Heart left ventricle (tissue), 16 donors: ENCODE results near the gene STK40. TPM values are rescaled to one million over a fixed set of nuclear protein-coding genes. Genes with fewer than 3 reads are reported as not detected.

Experiments
- ATAC-seq, 4 donors: fragments of 200-7000 bp; cut with Tn5 transposase; one replicate each; pipeline ENCODE4 v1.9.1; 2020 to 2022; ENCODE audit warnings: moderate library complexity in 4 of 4, mild to moderate bottlenecking in 3 of 4, moderate number of reproducible peaks in 1 of 4
- DNase-seq, 5 donors: peaks; one replicate each; pipeline ENCODE4 v3.0.0-alpha.2; 2020
- H3K27ac ChIP-seq, 12 donors: fragments of 200-600 bp; sonication (generic) in 4 of 12; one replicate each; pipeline versions ENCODE4 v1.5.0 to v1.8.0; 2016 to 2022; ENCODE audit warnings: mild to moderate bottlenecking in 2 of 12
- H3K27me3 ChIP-seq, 9 donors: fragments of 200-600 bp; sonication (generic) in 2 of 9; one replicate each; pipeline versions ENCODE4 v1.5.1 to v1.8.0; 2016 to 2022; ENCODE audit warnings: mild to moderate bottlenecking in 3 of 9
- H3K36me3 ChIP-seq, 9 donors: fragments of 200-600 bp; sonication (generic) in 2 of 9; one replicate each; pipeline versions ENCODE4 v1.5.0 to v1.8.0; 2018 to 2022; ENCODE audit warnings: mild to moderate bottlenecking in 2 of 9
- H3K4me1 ChIP-seq, 12 donors: fragments of 200-600 bp; sonication (generic) in 4 of 12; one replicate each; pipeline versions ENCODE4 v1.5.0 to v1.8.0; 2016 to 2022; ENCODE audit warnings: mild to moderate bottlenecking in 3 of 12
- H3K4me3 ChIP-seq, 12 donors: fragments of 200-600 bp; sonication (generic) in 4 of 12; one replicate each; pipeline versions ENCODE4 v1.5.0 to v1.8.0; 2017 to 2022; ENCODE audit warnings: mild to moderate bottlenecking in 9 of 12, moderate library complexity in 4 of 12
- H3K9me3 ChIP-seq, 12 donors: fragments of 200-600 bp; sonication (generic) in 4 of 12; one replicate each; pipeline versions ENCODE4 v1.5.0 to v1.8.0; 2016 to 2022; ENCODE audit warnings: mild to moderate bottlenecking in 1 of 12
- CTCF ChIP-seq, 12 donors: fragments of 200-600 bp; sonication (generic) in 4 of 12; IDR thresholded peaks; one replicate each; pipeline versions ENCODE4 v1.5.0 to v1.8.0; 2018 to 2022; ENCODE audit warnings: antibody characterized with exemption in 12 of 12, mild to moderate bottlenecking in 5 of 12
- POLR2A ChIP-seq, 2 donors: fragments of 450-650 bp; IDR thresholded peaks; one replicate each; pipeline ENCODE4 v1.6.1; 2017; ENCODE audit warnings: antibody characterized with exemption in 2 of 2, mild to moderate bottlenecking in 2 of 2, moderate library complexity in 2 of 2
- WGBS, 4 donors: extraction: QIAGEN DNeasy Blood & Tissue Kit in 2 of 4; methylation state at CpG; one replicate each; pipeline versions ENCODE4 v1.1.5 to v1.1.7; 2013 to 2018; 5-methylcytosine and 5-hydroxymethylcytosine counted together
- intact Hi-C, 10 donors: fragments of 100-400 bp; cut with DNase I; formaldehyde crosslinking; loops; one replicate each; pipeline versions ENCODE4 v1.11.1 to v1.14.2; 2022
- polyA plus RNA-seq, 2 donors: library from polyadenylated mRNA; stranded (reverse); fragments of 200-250 nt; gene quantifications; one replicate each; pipeline ENCODE4 v1.2.3, GENCODE V29; 2013
- total RNA-seq, 9 donors: library from RNA; depleted of rRNA in 2 of 9; stranded (reverse); fragments of >200 nt in 2 of 9; fragmentation: NEBNext Ultra II Directional in 3 of 9; extraction: Animal tissue kit (Norgen Biotek cat#: 25700) in 3 of 9; gene quantifications; one replicate each; pipeline versions ENCODE4 v1.1.0 to v1.2.4, GENCODE V29; 2016 to 2023
- donor health status: ischemic (EF 13 %, LVEDD 7.1; RV severe dilation, severe dysfunction).
- donor health status: healthy with polysubstance abuse.
- donor health status: DM: no; HTN: yes; CAD: no.
- donor health status: DM: no; HTN: no; CAD: no.
- donor health status: ischemic (EF 25% LVEDD 6.9; RV normal size, moderate dysfunction).
- donor health status: ischemic (EF 25% LVEDD 5.7; RV mildly dilated, moderate dysfunction).
- donor health status: healthy.
- donor health status: DM: yes; HTN: yes; CAD: no.
- donor health status: ischemic (EF 35%, LVEDD 5.7; RV mildly dilated, moderate dysfunction).
- donor health status: nonischemic (EF 11% LVEDD 7.7; RV severe dilation, severe dysfunction).
- donor health status: DM: yes; HTN: yes; CAD: no.
- donor health status: PGD.
- donor health status: ischemic (EF 29% LVEDD 5.4; RV normal size, mild dysfunction).
- donor health status: nonischemic (EF 23%, LVEDD 6.1; RV moderate dilation, normal function).

Gene STK40
- total and polyA plus RNA-seq, 11 donors, result 27.9 to 114 (median 59.4) TPM

- Histone ChIP-seq H3K36me3 (peaks cover 0 to 90% (median 86%) of the 10 kb centered on the region in 9 donors), H3K9me3 (no peaks in the 10 kb centered on the region), H3K27me3 (no peaks in the 10 kb centered on the region), H3K27ac (no peak overlapping the region), H3K4me3 (no peak overlapping the region), H3K4me1 (peaks cover 0 to 11% (median 0%) of the 10 kb centered on the region in 12 donors)
- DNase-seq, result peak in 1 of 5 donors; percentile 14
- WGBS, 4 donors, result 88 to 92% (median 89%) methylated on average over 13 of the region's 13 CpGs
- TF ChIP-seq CTCF (IDR thresholded peaks at IDR 0.05) (no peak), POLR2A (IDR thresholded peaks at IDR 0.05) (no peak)
- intact Hi-C loops, result no loop called here
- no peak for ATAC-seq
Observed at GRCh38 chr1:36358514-36359084, 27.1 kb downstream of the STK40 start.

GRCh38 chr1:36355811-36356210 is 29.9 kb downstream of the STK40 start:
- no peak for DNase-seq
- 64 to 77% (median 72%) methylated on average over 4 of the region's 4 CpGs for WGBS, 4 donors
- Histone ChIP-seq H3K4me3 (no peak overlapping the region), H3K9me3 (no peaks in the 10 kb centered on the region), H3K27me3 (no peaks in the 10 kb centered on the region), H3K4me1 (peaks cover 0 to 33% (median 12%) of the 10 kb centered on the region in 12 donors), H3K36me3 (peaks cover 0 to 88% (median 76%) of the 10 kb centered on the region in 9 donors), H3K27ac (no peak overlapping the region)
- TF ChIP-seq POLR2A (IDR thresholded peaks at IDR 0.05) (no peak), CTCF (IDR thresholded peaks at IDR 0.05) (no peak)
- ATAC-seq, result no peak
- intact Hi-C loops, result no loop called here

- H3K9me3 ChIP-seq, result no peaks in the 10 kb centered on the region
- intact Hi-C loops, result no loop called here
- TF ChIP-seq CTCF (IDR thresholded peaks at IDR 0.05), result no peak
- no peak for TF ChIP-seq POLR2A (IDR thresholded peaks at IDR 0.05)
- H3K4me3 ChIP-seq, result no peak overlapping the region
- ATAC-seq (no peak), DNase-seq (no peak)
- no peak overlapping the region for H3K27ac ChIP-seq
- peaks cover 0 to 82% (median 72%) of the 10 kb centered on the region in 9 donors for H3K36me3 ChIP-seq
- 92 to 96% (median 94%) methylated on average over 9 to 11 of the region's 11 CpGs for WGBS, 4 donors
- H3K27me3 ChIP-seq, result no peaks in the 10 kb centered on the region
- peaks cover 0 to 44% (median 25%) of the 10 kb centered on the region in 12 donors for H3K4me1 ChIP-seq
Observed at GRCh38 chr1:36354486-36354885, 31.2 kb downstream of the STK40 start.

- peaks cover 0 to 81% (median 67%) of the 10 kb centered on the region in 9 donors for H3K36me3 ChIP-seq
- ATAC-seq (no peak), DNase-seq (peak in 1 of 5 donors; percentile 27)
- TF ChIP-seq CTCF (IDR thresholded peaks at IDR 0.05), result no peak
- no peak for TF ChIP-seq POLR2A (IDR thresholded peaks at IDR 0.05)
- intact Hi-C loops, result no loop called here
- no peaks in the 10 kb centered on the region for H3K27me3 ChIP-seq
- WGBS, 4 donors, result 86 to 94% (median 87%) methylated on average over 9 to 15 of the region's 15 CpGs
- H3K9me3 ChIP-seq, result no peaks in the 10 kb centered on the region
- no peak overlapping the region for H3K4me3 ChIP-seq
- peaks cover 0 to 44% (median 28%) of the 10 kb centered on the region in 12 donors for H3K4me1 ChIP-seq
- H3K27ac ChIP-seq, result peak overlapping the region in 1 of 12 donors; percentile 24
Observed at GRCh38 chr1:36352910-36353878, 32.5 kb downstream of the STK40 start.
